ENCODE data around the gene EIF4G3. TPM values are rescaled to one million over a fixed set of nuclear protein-coding genes. Genes with fewer than 3 reads are reported as not detected.

The EIF4G3 gene
- total and polyA plus RNA-seq, 10 of the 15 experiments (the other 5 are each of a cell fraction or from before 2014, with no cell fraction given) = 7.4 to 45.1 (median 29.1) TPM

- TF ChIP-seq E4F1 (IDR thresholded peaks at IDR 0.05; ENCODE audit: borderline replicate concordance, partially characterized antibody) = no peak
- no peak for TF ChIP-seq HDGF (IDR thresholded peaks at IDR 0.05)
- TF ChIP-seq YY1 (IDR thresholded peaks at IDR 0.05; ENCODE audit: low read depth, low read length) = no peak
- TF ChIP-seq JUND (IDR thresholded peaks at IDR 0.05; ENCODE audit: low read depth, low read length) = no peak
- TF ChIP-seq ETV6 (conservative IDR thresholded peaks at IDR 0.05 in 1 of 2, IDR thresholded peaks at IDR 0.05 in 1 of 2; ENCODE audit: borderline replicate concordance in 1 of 2, low read depth in 1 of 2) = no peak
- no peak for TF ChIP-seq IRF5 (IDR thresholded peaks at IDR 0.05; ENCODE audit: borderline replicate concordance)
These were observed 229.3 kb downstream of the EIF4G3 start (continued) for GRCh38 chr1:20947409-20947808.

- CTCF ChIA-PET = no interaction called here
- FAIRE-seq = no peak
- TF ChIP-seq IRF3 (IDR thresholded peaks at IDR 0.05) = no peak
- no peak for TF ChIP-seq BCL3 (IDR thresholded peaks at IDR 0.05; ENCODE audit: borderline replicate concordance, insufficient read depth, low read depth, low read length, poor library complexity, severe bottlenecking)
- no peak for TF ChIP-seq ZNF687 (IDR thresholded peaks at IDR 0.05)
- no peak for TF ChIP-seq LARP7 (IDR thresholded peaks at IDR 0.05)
- TF ChIP-seq RELA (IDR thresholded peaks at IDR 0.05; ENCODE audit: borderline replicate concordance, partially characterized antibody) = no peak
These were observed 240.1 kb downstream of the EIF4G3 start for GRCh38 chr1:20936621-20937020.

More at GRCh38 chr1:20936621-20937020, 240.1 kb downstream of the EIF4G3 start:
- H3K9me3 ChIP-seq (replicated peaks; ENCODE audit: control insufficient read depth, insufficient read depth, low read length) = no peaks in the 10 kb centered on the region
- in situ Hi-C loops (cut with MboI) = no loop called here
- WGBS (ENCODE audit: insufficient coverage, insufficient replicate concordance, low lambda C conversion rate, missing lambda C conversion rate) = 100% methylated on average over 2 of the region's 2 CpGs
- BruUV-seq (replicated peaks) = no TSS peak
- H3K27ac ChIP-seq (ENCODE audit: control insufficient read depth, insufficient read depth) = no peak overlapping the region
- no peak for DNase-seq (ENCODE audit: low read depth, low spot score)
- no peak overlapping the region for H3K9ac ChIP-seq (ENCODE audit: control insufficient read depth, insufficient read depth, low read length)
- no peak overlapping the region for H2AFZ ChIP-seq (ENCODE audit: control insufficient read depth, low read depth, low read length)
- no peaks in the 10 kb centered on the region for H3K27me3 ChIP-seq (replicated peaks in 1 of 2; ENCODE audit: control insufficient read depth in 2 of 2, insufficient read depth in 2 of 2, low read length in 1 of 2)
- SMC1A ChIA-PET (ENCODE audit: uncharacterized antibody, unreplicated experiment) = interaction anchor here (1.8 kb wide), 1 partner anchor 258 kb away, joined by 7 read pairs; no protein-coding TSS in a partner anchor
- no peak overlapping the region for H3K4me2 ChIP-seq (ENCODE audit: control insufficient read depth, insufficient read depth)
- POLR2A ChIA-PET = no interaction called here
- H3K79me2 ChIP-seq (ENCODE audit: control insufficient read depth, insufficient read depth, low read length) = no peaks in the 10 kb centered on the region
- intact Hi-C loops (cut with micrococcal nuclease; ENCODE audit: unreplicated experiment) = no loop called here
- no peak overlapping the region for H3K4me3 ChIP-seq
- H3K4me1 ChIP-seq (ENCODE audit: control insufficient read depth, insufficient read depth, low read length) = peaks cover 13% of the 10 kb centered on the region
- H4K20me1 ChIP-seq (ENCODE audit: control insufficient read depth, insufficient read depth) = no peaks in the 10 kb centered on the region
- no peak for ATAC-seq
- H3K36me3 ChIP-seq (ENCODE audit: control insufficient read depth in 2 of 2, insufficient read depth in 2 of 2, low read length in 1 of 2) = peaks cover 3% of the 10 kb centered on the region in 2 experiments; a peak in 3 of 4 replicates
- RAD21 ChIA-PET (ENCODE audit: unreplicated experiment) = no interaction called here

All from GM12878 (cell line).